NCI-H748 (cell line): ENCODE data around the gene MBNL3.
"Not testable (repeated sequence)": the region's sequence is repeated elsewhere in the genome, so short reads cannot be mapped to it uniquely, and the experiment has no call there.

ENCODE experiments used
- DNase-seq: peaks from one replicate; lab custom pipeline; 2025; ENCODE audit not compliant: unreplicated experiment; lab: John Stamatoyannopoulos, UW

The MBNL3 gene

GRCh38 chrX:132480581-132481203 is 8.1 kb downstream of the MBNL3 start:
- DNase-seq: peak; percentile 91

GRCh38 chrX:132474544-132475248 is 14.1 kb downstream of the MBNL3 start:
- DNase-seq: no peak

GRCh38 chrX:132472397-132472796 is 16.4 kb downstream of the MBNL3 start:
- DNase-seq: no peak

GRCh38 chrX:132470831-132471230 is 18.0 kb downstream of the MBNL3 start:
- DNase-seq: no peak

- DNase-seq: no peak
Measured at GRCh38 chrX:132470179-132470578, 18.7 kb downstream of the MBNL3 start.

GRCh38 chrX:132468454-132468853 is 20.4 kb downstream of the MBNL3 start:
- no peak for DNase-seq

- DNase-seq: no peak
Measured at GRCh38 chrX:132467989-132468388, 20.8 kb downstream of the MBNL3 start.

- no peak for DNase-seq
Measured at GRCh38 chrX:132467026-132467425, 21.8 kb downstream of the MBNL3 start.

GRCh38 chrX:132463411-132463810 is 25.4 kb downstream of the MBNL3 start:
- DNase-seq: peak; percentile 23

GRCh38 chrX:132461886-132462285 is 27.0 kb downstream of the MBNL3 start:
- DNase-seq: no peak

- DNase-seq: no peak
Measured at GRCh38 chrX:132452911-132453550, 35.8 kb downstream of the MBNL3 start.

GRCh38 chrX:132445909-132446308 is 42.9 kb downstream of the MBNL3 start:
- DNase-seq: not testable (repeated sequence)

- no peak for DNase-seq
Measured at GRCh38 chrX:132444936-132445335, 43.9 kb downstream of the MBNL3 start.

GRCh38 chrX:132443196-132444135 is 45.4 kb downstream of the MBNL3 start:
- DNase-seq: no peak

GRCh38 chrX:132442691-132443090 is 46.1 kb downstream of the MBNL3 start:
- no peak for DNase-seq

- no peak for DNase-seq
Measured at GRCh38 chrX:132435222-132435621, 53.6 kb downstream of the MBNL3 start.

- no peak for DNase-seq
Measured at GRCh38 chrX:132433551-132433950, 55.3 kb downstream of the MBNL3 start.

- DNase-seq: peak; percentile 23
Measured at GRCh38 chrX:132433001-132433400, 55.8 kb downstream of the MBNL3 start.

GRCh38 chrX:132428896-132429295 is 59.9 kb downstream of the MBNL3 start:
- DNase-seq: no peak

GRCh38 chrX:132426695-132427281 is 62.0 kb downstream of the MBNL3 start:
- no peak for DNase-seq
